ENCODE data around the gene EXOSC9.
"Not testable (repeated sequence)": the region's sequence is repeated elsewhere in the genome, so short reads cannot be mapped to it uniquely, and the experiment has no call there.

The EXOSC9 gene, protein sequence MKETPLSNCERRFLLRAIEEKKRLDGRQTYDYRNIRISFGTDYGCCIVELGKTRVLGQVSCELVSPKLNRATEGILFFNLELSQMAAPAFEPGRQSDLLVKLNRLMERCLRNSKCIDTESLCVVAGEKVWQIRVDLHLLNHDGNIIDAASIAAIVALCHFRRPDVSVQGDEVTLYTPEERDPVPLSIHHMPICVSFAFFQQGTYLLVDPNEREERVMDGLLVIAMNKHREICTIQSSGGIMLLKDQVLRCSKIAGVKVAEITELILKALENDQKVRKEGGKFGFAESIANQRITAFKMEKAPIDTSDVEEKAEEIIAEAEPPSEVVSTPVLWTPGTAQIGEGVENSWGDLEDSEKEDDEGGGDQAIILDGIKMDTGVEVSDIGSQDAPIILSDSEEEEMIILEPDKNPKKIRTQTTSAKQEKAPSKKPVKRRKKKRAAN

DNA sequence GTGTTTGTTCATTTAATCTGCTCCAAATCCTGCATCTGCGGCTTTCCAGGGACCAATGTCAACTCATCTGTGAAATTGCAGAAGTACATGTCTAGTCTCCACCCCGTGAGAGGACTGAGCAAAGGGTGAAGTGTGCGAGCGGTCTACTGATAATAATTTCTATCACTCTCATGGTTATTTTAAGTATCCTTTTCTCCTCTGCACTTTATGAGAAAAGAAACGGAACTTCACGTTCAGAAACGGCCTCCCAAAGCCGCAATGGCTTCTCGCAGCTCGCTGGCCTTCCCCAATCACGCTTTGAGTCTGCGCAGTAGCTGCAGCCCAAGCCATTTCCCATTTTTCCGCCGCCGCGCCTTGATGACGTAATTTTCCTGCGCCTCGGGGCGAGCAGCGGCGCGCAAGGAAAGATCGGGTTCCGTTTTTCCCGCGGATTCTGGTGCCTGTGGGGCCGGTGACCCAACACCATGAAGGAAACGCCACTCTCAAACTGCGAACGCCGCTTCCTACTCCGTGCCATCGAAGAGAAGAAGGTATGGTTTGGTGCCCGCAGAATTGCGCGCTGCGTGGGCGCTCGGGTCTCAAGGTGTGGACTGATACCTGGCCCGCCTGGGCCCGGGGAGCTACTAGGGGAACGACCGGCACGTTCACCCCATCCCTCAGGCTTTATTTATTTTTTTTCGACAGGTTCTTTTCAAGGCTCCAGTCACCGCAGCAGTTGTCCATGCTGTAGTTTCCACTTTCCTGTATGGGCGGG is at the start of gene EXOSC9:
EXOSC9 (plus strand) TSS at position 363 of the 754 bp plus-strand sequence; CDS start at position 465, 102 bp downstream.
- DNase-seq (ENCODE audit: low spot score) = peak; percentile 95

DNA sequence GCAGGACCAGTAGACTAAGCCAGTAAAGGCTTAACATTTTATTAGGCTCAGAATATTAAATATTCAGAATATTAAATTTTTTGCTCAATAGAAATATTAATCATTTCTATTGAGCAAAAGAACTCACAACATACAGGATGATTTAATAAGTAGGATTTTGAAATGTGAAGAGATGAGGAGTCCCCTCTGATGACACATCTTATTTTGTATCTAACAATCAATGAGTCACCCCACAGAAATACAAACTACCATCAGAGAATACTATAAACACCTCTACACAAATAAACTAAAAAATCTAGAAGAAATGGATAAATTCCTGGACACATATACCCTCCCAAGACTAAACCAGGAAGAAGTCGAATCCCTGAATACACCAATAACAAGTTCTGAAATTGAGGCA is 49.0 kb upstream of the EXOSC9 start:
- not testable (repeated sequence) for DNase-seq (ENCODE audit: low spot score)

DNA sequence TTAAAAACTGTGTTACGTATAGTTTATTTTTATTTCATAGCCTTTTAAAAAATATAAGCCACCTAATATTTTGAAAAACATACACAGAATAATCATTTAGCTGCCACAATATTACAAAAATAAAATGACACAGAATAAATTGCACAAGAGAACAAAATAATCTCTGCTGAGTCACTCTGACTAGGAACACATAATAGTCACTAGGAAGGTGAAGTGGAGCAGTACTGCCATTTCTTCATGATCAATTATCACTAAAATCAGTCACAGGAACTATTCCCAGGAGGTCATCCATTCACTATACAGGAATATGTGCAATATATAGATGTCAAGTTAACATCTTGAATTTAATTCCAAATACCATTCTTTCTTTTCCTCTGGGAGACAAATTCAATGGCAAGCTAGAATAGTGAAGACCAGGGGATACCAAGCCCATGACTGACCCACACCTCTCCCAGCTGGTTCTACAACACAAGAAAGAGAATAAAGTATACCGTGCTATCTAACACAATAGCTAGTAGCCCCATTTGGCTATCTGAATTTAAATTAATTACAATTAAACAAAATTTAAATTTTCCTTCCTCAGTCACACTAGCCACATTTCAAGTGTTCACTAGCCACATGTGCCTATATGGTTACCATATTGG is 42.1 kb upstream of the EXOSC9 start:
- no peak for DNase-seq (ENCODE audit: low spot score)

DNA sequence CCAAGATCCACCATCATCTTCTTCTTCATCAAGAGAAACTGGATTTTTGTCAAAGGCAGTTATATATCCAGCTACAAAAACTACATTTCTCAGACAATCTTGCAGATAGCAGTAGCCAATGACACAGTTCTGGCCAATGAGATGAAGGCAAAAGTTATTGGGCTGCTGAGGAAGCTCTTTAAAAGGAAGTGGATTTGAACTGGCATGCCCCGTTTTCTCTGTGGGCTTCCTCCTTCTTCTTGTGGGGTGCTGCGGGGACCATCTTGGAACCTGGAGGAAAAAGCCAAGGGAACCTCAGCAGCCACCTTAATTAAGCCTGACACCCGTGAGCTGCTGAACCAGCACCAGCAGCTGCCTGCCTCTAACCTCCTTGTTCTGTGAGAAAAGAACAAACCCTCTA is 40.9 kb upstream of the EXOSC9 start:
- DNase-seq (ENCODE audit: low spot score) = no peak

DNA sequence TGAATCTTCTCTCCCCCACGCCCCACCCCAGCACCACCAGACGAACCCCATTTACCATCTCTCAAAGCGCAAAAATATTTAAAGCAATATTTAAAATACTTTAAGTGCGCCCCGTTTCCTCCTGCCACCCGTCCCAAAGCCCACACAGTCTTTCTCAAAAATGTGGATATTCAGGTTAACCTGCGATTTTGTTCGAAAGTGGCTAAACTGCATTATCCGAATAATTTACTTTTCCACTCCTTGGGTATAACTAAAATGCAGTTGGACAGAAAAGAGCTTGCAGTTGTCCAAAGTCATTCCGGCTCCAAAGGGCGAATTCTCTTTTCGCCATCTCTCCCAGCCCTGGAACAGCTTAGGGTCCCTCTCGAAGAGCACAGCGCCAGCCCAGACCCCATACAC is 36.8 kb upstream of the EXOSC9 start:
- no peak for DNase-seq (ENCODE audit: low spot score)

DNA sequence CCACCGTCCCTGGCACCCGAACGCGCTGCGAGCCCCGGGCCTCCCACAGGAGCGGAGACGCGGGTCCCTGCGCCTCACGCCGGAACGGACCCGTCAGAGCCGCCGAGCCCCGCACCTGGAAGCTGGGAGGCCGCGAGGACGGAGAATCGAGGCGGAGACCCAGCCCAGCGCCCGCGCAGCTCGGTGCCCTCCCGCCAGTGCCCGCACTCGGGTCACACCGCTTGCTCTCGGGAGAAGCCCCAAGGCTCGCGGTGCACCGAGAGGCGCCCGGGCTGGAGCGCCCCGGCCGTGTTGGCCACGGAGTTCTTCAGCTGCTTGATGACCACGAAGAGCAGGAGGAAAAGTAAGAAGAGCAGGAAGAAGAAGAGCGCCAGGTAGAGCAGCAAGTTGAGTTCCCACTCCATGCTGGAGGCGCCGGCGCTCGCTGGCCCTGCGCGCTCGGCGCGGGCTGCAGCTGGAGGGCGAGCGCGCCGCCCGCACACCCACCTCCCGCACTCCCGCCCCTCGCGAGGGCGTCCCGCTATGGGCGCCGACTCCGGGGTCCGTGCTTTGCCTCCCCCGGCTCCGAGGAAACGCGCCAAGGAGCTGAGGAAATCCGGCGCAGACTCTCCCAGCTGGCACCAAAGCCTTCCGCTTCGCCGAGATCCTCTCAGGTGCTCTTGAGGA is 36.3 kb upstream of the EXOSC9 start, which contains the start of gene SMIM43:
SMIM43 (minus strand) TSS at position 463 of the 666 bp plus-strand sequence; CDS start at position 404, 59 bp downstream.
- no peak for DNase-seq (ENCODE audit: low spot score)

DNA sequence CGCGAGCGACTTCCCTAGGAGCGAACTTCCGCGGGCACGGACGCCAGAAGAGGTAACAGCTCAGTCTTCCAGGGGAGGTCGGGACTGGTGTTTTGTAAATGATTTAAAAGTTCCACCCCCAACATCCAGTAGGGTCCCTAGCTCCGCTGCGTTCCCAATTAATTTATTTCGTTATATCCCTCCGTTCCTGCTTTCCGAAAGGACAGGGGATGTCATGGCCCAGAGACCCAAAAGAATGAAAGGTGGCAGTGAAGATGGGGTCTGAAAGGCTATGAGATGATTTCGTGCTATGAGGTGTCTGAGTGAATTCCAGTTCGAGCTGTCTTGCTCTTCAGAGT is 35.8 kb upstream of the EXOSC9 start:
- no peak for DNase-seq (ENCODE audit: low spot score)

DNA sequence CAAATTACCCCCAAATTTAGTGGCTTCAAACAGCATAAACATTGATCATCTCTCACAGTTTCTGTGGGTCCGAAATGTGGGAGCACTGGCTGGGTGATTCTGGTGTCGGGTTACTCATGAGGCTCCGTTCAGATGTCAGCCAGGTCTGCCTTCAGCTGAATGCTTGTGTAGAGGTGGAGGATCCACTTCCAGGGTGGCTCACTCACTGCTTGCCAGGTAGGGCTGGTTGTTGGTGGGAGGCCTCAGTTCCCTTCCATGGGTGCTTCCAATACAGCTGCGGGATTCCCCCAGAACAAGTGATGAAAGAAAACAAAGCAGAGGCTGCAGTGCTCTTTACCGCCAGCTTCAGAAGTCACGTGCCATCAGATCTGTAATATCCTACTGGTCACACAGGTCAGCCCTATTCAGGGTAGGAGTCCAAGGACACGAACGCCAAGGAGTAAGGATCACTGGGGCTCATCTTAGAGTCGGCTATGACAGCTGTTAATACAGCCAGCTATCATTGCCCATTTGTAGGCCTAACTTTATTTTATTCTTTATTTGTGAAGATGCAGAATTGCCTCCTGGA is 35.1 kb upstream of the EXOSC9 start:
- no peak for DNase-seq (ENCODE audit: low spot score)

DNA sequence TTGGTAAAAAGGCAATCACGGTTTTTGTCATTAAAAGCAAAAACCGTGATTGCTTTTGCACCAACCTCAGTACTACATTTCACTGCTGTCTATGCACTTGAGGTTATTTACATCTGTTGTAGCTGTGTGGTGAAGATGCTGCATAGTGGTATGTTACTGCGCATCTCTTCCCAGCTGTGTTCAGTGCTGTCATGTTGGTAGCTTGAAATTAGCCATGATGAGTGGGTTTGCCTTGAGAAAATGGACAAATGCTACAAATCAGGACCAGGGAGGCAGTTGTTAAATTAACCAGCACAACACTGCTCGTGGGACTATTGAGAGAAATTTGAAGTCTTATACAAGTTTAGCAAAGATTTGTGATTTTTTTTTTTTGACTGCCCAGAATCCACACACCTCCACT is 34.0 kb upstream of the EXOSC9 start:
- no peak for DNase-seq (ENCODE audit: low spot score)

DNA sequence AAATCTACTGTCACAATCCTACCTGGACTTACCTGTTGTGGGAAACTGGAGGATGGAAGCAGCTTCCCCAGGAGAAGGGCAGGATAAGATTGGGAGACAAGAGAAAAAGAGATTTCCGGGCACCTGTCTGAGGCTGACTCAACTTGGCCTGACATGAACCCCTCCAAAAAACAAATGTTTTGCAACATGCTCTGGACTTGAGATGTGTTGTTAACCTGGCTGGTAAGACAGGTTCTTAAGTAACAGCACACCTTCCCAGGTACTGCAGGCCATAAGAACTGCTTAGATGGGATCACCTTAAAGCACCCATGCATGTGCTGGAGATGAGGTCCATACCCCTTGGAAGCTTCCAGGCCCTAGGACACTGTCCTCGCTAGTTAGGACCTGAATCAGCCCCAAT is 31.8 kb upstream of the EXOSC9 start:
- no peak for DNase-seq (ENCODE audit: low spot score)

DNA sequence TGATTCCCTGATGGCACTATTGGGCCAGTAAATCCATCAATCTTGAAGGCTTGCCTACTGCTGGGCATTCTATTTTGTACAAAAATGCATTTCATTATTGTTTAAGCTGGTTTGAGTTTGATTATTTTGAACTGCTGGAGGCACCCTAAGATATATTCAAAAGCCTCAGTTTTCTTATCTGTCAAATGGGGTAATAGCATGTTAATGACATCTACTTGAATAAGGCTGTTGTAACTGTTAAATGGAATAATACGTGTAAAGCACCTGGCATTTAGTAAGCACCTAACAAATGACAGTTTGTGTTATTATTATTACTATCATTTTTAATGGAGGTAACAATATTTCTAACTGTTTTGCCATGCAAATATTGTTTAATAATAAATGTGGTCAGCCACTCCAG is 29.3 kb upstream of the EXOSC9 start:
- no peak for DNase-seq (ENCODE audit: low spot score)

DNA sequence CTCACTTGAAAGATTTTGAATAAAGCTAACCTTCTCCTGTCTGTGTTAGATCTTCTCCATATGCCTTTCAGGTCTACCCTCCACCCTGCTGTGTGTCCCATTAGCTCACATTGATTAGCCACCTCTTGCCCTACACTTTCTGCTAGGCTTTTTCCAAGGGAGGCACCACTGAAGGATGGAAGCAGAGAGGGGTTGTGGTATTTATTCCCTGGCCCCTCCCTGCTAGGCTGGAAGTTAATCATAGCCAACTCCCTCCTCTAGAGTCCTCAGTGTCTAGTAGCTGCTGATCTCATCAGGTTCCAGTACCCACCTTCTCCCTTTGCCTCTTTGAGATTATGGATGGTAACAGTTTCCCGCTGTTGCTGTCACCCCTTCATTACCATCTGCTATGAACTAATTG is 27.2 kb upstream of the EXOSC9 start:
- no peak for DNase-seq (ENCODE audit: low spot score)

DNA sequence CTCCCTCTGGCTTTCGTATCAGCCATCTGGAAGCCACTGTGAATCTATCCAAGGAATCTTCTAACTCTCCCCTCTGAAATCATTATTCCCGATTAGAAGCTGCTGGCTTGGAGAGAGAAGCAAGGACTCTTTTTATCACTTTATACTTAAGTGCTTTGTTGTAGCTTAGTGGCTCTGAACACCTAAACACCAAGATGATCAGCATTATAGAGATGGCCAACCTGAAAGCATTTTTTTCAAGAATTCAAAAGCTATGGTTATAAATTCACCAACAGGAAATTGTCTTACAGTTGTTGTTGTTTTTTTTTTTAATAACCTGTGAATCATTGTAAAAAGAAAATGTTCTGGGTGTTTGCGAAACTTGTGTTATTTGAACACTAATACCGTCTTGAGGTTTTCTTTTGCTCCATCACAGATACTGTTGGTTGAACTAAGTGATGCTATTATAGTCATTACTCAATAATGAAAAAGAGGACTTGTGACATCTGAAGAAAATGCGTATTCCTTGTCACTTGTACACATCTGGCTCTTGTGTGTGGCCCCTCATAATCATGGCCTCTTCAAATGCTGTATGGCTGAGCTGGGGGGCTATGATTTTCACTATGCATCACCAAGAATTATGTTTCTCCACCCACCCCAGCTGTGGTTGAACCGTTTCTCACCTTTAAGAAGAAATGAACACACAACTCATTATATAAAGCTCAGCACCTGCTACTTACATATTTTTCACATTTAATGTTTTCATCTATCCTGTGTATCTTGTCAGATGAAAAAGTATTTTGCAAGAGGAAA is 24.3 kb upstream of the EXOSC9 start:
- no peak for DNase-seq (ENCODE audit: low spot score)

DNA sequence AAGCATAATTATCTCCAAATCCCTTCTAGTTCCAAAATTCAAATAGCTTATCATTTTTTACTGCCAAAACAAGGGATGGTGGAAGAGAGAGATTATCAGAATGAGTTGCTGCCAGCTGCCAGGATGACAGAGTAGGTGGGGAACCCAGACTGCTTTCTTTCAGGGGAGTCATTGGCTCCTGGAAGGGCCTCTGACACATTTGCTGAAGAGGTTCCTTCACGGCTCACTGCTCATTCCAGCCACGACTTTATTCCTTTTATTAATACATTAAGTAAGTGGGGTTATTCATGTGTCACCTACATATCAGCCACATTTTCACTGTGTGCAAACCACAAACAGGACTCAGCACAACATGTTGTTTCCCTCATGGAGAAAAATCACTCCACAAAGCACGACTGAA is 23.5 kb upstream of the EXOSC9 start:
- DNase-seq (ENCODE audit: low spot score) = no peak

DNA sequence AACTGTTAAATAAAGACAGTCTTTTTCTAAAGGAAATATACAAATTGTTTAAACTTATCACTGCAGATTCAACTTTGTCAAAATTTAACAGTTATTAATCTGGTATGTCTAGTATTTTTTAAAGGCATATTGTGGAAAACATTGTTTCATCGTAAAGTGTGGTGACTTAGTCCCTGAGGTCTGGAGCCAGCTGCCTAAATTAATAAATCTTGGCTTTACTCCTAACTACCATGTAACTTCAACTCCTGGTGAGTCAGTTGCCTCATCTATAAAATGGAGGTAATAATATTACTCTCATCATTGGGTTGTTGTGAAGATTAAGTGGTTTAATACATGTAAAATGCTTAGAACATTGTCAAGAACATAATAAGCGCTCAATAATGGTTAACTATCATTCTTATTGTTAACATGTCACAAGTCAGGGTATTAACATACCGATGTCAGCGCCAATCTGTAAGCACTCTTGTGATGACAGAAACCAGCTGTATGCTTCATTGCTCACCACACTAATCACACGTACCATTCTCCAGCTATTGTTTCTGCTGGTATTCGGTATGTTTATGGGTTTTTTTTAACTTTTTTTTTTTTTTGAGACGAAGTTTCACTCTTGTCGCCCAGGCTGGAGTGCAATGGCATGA is 22.0 kb upstream of the EXOSC9 start:
- DNase-seq (ENCODE audit: low spot score) = no peak

DNA sequence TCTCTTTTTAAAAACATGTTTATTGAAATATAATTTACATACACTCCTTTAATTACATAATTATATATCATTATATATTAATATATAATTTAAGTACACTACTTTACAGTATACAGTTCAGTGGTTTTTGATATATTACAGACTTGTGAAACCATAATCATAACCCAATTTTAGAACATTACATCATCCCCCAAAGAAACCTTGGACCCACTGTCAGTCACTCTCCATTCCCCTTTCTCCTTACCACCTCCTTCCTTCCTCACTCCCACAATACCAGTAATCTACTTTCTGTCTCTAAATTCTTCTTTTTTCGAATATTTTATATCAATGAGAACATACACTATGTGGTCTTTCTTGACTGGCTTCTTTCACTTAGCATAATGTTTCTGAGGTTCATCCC is 17.9 kb upstream of the EXOSC9 start:
- DNase-seq (ENCODE audit: low spot score) = no peak

DNA sequence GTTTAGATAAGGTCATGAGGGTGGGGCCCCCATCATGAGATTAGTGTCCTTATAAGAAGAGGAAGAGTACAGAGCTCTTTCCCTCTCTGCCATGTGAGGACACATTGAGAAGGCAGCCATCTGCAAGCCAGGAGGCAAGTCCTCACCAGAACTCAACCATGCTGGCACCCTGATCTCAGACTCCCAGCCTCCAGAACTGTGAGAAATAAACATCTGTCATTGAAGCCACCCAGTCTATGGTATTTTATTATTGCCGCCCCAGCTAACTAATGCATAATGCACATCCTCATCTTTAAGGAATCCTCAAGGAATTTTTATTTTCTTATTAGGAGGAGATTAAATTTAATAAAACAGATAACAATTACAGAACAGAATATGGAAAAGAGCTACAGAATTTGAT is 16.7 kb upstream of the EXOSC9 start:
- DNase-seq (ENCODE audit: low spot score) = no peak

DNA sequence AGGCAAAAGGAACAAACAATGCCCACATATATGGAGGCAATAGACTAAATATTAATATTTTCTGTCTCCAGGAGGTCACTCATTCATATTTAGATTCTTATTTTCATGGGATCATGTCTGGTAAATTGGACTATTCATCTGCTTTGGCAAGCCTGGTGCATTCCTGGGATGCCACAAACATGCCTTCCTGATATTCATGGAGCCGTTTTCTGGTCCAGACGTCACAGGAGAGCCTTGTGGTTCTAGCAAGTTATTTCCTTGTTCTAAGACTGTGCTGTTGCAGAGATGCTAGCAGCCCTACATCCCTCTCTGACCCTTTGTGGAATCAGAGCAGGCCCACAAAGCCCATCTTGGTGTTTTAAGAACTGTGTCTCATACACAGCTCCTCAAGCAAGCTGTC is 16.1 kb upstream of the EXOSC9 start:
- DNase-seq (ENCODE audit: low spot score) = no peak

DNA sequence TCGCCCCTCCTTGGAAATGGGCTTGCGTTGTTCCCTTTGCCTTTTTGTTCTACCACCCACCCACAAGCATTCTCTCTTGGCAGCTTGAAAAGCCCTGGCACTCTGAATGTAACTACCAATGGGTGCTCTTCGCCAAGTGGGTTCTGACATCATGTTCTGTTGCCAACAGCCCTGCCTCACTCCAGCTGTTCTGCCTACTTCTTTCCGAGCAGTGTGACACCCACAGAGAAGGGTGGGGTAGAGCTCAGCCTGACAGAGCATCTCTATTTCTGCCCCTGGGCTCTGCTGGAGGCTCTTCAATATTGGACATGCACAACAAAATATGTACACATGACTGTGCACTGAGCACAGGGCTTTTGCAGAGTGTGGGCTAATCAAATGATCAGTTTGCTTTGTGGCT is 15.6 kb upstream of the EXOSC9 start:
- DNase-seq (ENCODE audit: low spot score) = no peak

DNA sequence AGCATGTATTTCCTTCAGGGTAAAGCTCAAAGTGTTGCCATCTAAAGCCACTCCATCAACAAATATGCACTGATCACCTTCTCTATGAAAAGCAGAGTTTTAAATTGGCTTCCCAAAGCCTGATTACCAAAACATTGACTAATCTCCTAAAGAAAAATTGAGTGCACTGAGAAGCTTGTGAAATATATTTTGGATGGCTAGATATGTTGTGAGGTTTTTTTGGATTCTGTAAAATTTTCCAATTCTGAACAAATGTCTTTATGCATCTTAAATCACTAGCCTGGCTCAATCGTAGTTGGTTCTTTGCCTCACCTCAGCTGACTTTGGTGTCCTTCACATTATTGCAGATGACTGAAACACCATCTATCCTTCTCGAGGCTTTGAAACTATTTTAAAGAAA is 14.9 kb upstream of the EXOSC9 start:
- no peak for DNase-seq (ENCODE audit: low spot score)

DNA sequence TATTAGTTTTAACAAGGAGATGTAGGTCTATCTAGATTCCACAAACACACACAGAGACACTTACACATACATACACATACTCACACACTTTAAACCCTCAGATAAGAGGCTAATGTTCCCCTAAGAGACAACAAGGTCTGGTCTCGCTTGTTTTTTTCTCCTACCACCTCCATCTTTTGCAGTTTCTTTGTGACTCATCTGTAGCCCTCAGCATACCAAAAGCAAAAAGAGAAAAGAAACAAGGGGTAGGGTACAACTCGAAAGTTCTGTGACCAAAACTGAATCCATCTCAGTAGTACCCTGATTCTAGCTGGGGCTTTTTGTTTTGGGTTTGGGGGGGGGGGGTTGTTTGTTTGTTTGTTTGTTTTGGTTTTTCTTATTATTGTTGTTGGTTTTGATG is 12.2 kb upstream of the EXOSC9 start:
- DNase-seq (ENCODE audit: low spot score) = peak; percentile 51

Data from activated CD4-positive, alpha-beta T cell treated with anti-CD3 and anti-CD28 coated beads, Interleukin-2, Interleukin-4, amounts not matched to agents 100 ng/mL and 50 ng/mL, durations not matched to agents 16 hours and 8 hours (primary cell).